ENCODE measurements around the gene HOXD11.

HOXD11 gene

GRCh38 chr2:176110415-176111308 is 3.6 kb downstream of the HOXD11 start:
- peaks cover 98% of the 10 kb centered on the region for H3K27me3 ChIP-seq (ENCODE audit: insufficient read depth, low read length)
- H3K36me3 ChIP-seq (ENCODE audit: insufficient read depth, low read length) = no peaks in the 10 kb centered on the region
- no peaks in the 10 kb centered on the region for H3K4me1 ChIP-seq (ENCODE audit: insufficient read depth, low read length)
- no peaks in the 10 kb centered on the region for H3K9me3 ChIP-seq (ENCODE audit: low read length)
- no peak overlapping the region for H3K4me3 ChIP-seq (ENCODE audit: low read length)
- H2AFZ ChIP-seq (ENCODE audit: low read depth, low read length) = no peak overlapping the region

- H3K36me3 ChIP-seq (ENCODE audit: insufficient read depth, low read length) = no peaks in the 10 kb centered on the region
- H3K27me3 ChIP-seq (ENCODE audit: insufficient read depth, low read length) = peaks cover 98% of the 10 kb centered on the region
- H3K4me1 ChIP-seq (ENCODE audit: insufficient read depth, low read length) = no peaks in the 10 kb centered on the region
- H2AFZ ChIP-seq (ENCODE audit: low read depth, low read length) = no peak overlapping the region
- no peaks in the 10 kb centered on the region for H3K9me3 ChIP-seq (ENCODE audit: low read length)
- no peak overlapping the region for H3K4me3 ChIP-seq (ENCODE audit: low read length)
These were observed 4.2 kb downstream of the HOXD11 start for GRCh38 chr2:176111309-176111663.

DNA sequence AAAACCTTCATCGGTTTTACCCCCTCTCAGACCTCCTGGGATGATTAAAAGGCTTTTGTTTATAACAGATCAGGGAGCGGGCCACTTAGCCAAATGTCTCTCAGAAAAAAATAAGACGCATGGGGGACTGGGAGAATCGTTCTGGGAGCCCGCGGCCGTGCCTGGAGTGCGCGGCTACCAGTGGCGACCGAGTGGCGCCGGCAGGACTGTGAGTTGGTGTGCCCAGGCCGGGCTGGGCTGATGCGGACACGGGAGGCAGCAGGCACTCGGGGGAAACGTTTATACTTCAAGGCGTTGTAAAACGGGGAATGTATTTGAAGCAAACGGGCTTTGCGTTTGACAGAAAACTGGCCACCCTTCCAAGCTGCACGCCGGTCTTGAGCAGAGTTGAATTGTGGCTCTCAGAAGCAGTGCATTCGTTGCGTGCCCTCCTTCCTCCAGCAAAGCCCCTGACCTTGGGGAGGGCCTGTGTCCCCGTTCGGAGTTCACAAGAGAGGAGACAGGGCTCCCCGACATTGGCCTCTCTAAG is 4.8 kb downstream of the HOXD11 start:
- H3K36me3 ChIP-seq (ENCODE audit: insufficient read depth, low read length) = no peaks in the 10 kb centered on the region
- no peaks in the 10 kb centered on the region for H3K4me1 ChIP-seq (ENCODE audit: insufficient read depth, low read length)
- H2AFZ ChIP-seq (ENCODE audit: low read depth, low read length) = no peak overlapping the region
- H3K4me3 ChIP-seq (ENCODE audit: low read length) = no peak overlapping the region
- peaks cover 5% of the 10 kb centered on the region for H3K9me3 ChIP-seq (ENCODE audit: low read length)
- peaks cover 98% of the 10 kb centered on the region for H3K27me3 ChIP-seq (ENCODE audit: insufficient read depth, low read length)

- Histone ChIP-seq H3K9me3 (ENCODE audit: low read length) (peaks cover 10% of the 10 kb centered on the region), H3K36me3 (ENCODE audit: insufficient read depth, low read length) (no peaks in the 10 kb centered on the region), H3K4me1 (ENCODE audit: insufficient read depth, low read length) (no peaks in the 10 kb centered on the region), H3K27me3 (ENCODE audit: insufficient read depth, low read length) (peaks cover 99% of the 10 kb centered on the region), H2AFZ (ENCODE audit: low read depth, low read length) (no peak overlapping the region), H3K4me3 (ENCODE audit: low read length) (no peak overlapping the region)
These were observed 5.6 kb downstream of the HOXD11 start for GRCh38 chr2:176112375-176113302.

- Histone ChIP-seq H3K4me1 (ENCODE audit: insufficient read depth, low read length) (no peaks in the 10 kb centered on the region), H2AFZ (ENCODE audit: low read depth, low read length) (no peak overlapping the region), H3K9me3 (ENCODE audit: low read length) (peaks cover 12% of the 10 kb centered on the region), H3K4me3 (ENCODE audit: low read length) (no peak overlapping the region), H3K27me3 (ENCODE audit: insufficient read depth, low read length) (peaks cover 99% of the 10 kb centered on the region), H3K36me3 (ENCODE audit: insufficient read depth, low read length) (no peaks in the 10 kb centered on the region)
These were observed 7.2 kb downstream of the HOXD11 start for GRCh38 chr2:176114120-176114929.

GRCh38 chr2:176114930-176115625 is 8.0 kb downstream of the HOXD11 start:
- no peak overlapping the region for H2AFZ ChIP-seq (ENCODE audit: low read depth, low read length)
- no peaks in the 10 kb centered on the region for H3K4me1 ChIP-seq (ENCODE audit: insufficient read depth, low read length)
- H3K4me3 ChIP-seq (ENCODE audit: low read length) = no peak overlapping the region
- H3K27me3 ChIP-seq (ENCODE audit: insufficient read depth, low read length) = peaks cover 99% of the 10 kb centered on the region
- H3K36me3 ChIP-seq (ENCODE audit: insufficient read depth, low read length) = no peaks in the 10 kb centered on the region
- H3K9me3 ChIP-seq (ENCODE audit: low read length) = peaks cover 12% of the 10 kb centered on the region

GRCh38 chr2:176115883-176116813 is 9.1 kb downstream of the HOXD11 start, which contains the start of gene HOXD10:
HOXD10 (plus strand) TSS chr2:176116778; CDS start chr2:176116834, 56 bp downstream.
- Histone ChIP-seq H2AFZ (ENCODE audit: low read depth, low read length) (no peak within 1 kb of the TSS), H3K36me3 (ENCODE audit: insufficient read depth, low read length) (no peaks in the 10 kb centered on the region), H3K27me3 (ENCODE audit: insufficient read depth, low read length) (peaks cover 99% of the 10 kb centered on the region), H3K4me3 (ENCODE audit: low read length) (no peak within 1 kb of the TSS), H3K4me1 (ENCODE audit: insufficient read depth, low read length) (no peaks in the 10 kb centered on the region), H3K9me3 (ENCODE audit: low read length) (peaks cover 12% of the 10 kb centered on the region)

- Histone ChIP-seq H3K4me3 (ENCODE audit: low read length) (no peak overlapping the region), H3K27me3 (ENCODE audit: insufficient read depth, low read length) (peaks cover 99% of the 10 kb centered on the region), H2AFZ (ENCODE audit: low read depth, low read length) (no peak overlapping the region), H3K9me3 (ENCODE audit: low read length) (peaks cover 12% of the 10 kb centered on the region), H3K36me3 (ENCODE audit: insufficient read depth, low read length) (no peaks in the 10 kb centered on the region), H3K4me1 (ENCODE audit: insufficient read depth, low read length) (peaks cover 1% of the 10 kb centered on the region)
These were observed 10.2 kb downstream of the HOXD11 start for GRCh38 chr2:176117162-176117822.

DNA sequence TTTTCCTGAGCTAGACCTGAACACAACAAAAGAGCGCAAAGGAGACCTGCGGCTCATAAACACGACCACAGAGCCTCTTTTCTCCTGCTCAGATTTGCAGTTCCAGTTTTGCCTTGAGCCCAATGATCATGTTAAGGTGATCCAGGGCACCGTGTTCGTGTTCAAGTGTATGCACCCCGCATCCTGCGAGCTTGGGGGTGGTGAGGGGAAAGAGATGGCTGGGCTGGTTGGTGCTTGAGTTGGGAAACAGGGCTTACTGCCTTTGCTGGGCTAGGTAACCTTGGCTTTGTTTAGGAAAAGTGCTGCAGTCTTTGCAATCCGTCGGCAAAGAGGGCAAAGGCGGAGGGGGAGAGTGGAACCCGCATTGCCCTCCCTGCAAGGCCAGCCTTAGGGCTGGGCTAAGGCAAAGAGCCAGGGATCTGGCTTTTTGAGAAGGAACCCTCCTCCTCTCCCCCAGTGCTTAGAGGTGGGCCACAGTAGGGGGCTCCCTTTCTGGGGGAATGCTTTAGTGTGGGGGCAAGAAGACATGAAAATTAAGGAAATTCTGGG is 10.8 kb downstream of the HOXD11 start:
- no peak overlapping the region for H2AFZ ChIP-seq (ENCODE audit: low read depth, low read length)
- peaks cover 99% of the 10 kb centered on the region for H3K27me3 ChIP-seq (ENCODE audit: insufficient read depth, low read length)
- no peaks in the 10 kb centered on the region for H3K36me3 ChIP-seq (ENCODE audit: insufficient read depth, low read length)
- no peak overlapping the region for H3K4me3 ChIP-seq (ENCODE audit: low read length)
- peaks cover 7% of the 10 kb centered on the region for H3K4me1 ChIP-seq (ENCODE audit: insufficient read depth, low read length)
- H3K9me3 ChIP-seq (ENCODE audit: low read length) = peaks cover 12% of the 10 kb centered on the region

DNA sequence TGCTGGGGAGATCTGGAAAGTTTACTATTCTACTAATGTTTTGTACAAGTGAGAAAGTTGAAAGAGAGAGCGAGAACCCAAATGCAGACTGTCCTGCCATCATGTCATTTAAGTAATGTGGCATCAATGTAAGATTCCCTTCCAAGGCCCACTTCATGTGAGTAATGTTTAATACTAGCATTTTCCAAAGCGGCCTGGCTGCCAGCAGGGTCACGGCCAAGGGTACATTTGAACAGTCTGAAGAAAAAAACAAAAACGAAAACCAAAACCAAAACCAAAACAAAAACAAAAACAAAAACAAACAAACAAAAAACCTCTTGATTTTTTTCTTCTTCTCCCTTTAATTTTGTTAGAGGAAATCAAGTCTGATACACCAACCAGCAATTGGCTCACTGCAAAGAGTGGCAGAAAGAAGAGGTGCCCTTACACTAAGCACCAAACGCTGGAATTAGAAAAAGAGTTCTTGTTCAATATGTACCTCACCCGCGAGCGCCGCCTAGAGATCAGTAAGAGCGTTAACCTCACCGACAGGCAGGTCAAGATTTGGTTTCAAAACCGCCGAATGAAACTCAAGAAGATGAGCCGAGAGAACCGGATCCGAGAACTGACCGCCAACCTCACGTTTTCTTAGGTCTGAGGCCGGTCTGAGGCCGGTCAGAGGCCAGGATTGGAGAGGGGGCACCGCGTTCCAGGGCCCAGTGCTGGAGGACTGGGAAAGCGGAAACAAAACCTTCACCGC is 11.7 kb downstream of the HOXD11 start:
- H3K36me3 ChIP-seq (ENCODE audit: insufficient read depth, low read length) = no peaks in the 10 kb centered on the region
- H3K9me3 ChIP-seq (ENCODE audit: low read length) = peaks cover 12% of the 10 kb centered on the region
- no peak overlapping the region for H3K4me3 ChIP-seq (ENCODE audit: low read length)
- peaks cover 7% of the 10 kb centered on the region for H3K4me1 ChIP-seq (ENCODE audit: insufficient read depth, low read length)
- H3K27me3 ChIP-seq (ENCODE audit: insufficient read depth, low read length) = peaks cover 99% of the 10 kb centered on the region
- H2AFZ ChIP-seq (ENCODE audit: low read depth, low read length) = no peak overlapping the region
